Measurements from ENCODE around the gene F2RL2.

DNA sequence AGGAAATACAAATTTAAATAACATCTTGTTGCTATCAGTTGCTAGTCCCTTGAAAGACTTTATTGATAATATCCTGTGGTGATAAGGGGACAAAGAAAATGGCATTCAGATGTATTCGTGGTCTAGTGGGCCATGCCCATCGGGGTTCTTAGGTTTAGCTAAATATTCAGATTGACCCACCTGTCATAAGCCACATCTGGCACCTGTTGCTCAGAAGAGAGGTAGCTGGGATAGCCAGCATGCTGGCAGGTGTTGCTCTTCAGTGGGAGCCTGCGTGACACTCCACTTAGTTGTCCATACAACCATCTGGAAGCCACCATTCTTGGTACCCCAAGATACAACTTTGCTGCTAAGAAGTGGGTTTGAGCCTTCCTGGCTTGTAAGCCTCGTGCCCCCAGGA is 36.7 kb downstream of the F2RL2 start:
- TF ChIP-seq, protein P1, sequence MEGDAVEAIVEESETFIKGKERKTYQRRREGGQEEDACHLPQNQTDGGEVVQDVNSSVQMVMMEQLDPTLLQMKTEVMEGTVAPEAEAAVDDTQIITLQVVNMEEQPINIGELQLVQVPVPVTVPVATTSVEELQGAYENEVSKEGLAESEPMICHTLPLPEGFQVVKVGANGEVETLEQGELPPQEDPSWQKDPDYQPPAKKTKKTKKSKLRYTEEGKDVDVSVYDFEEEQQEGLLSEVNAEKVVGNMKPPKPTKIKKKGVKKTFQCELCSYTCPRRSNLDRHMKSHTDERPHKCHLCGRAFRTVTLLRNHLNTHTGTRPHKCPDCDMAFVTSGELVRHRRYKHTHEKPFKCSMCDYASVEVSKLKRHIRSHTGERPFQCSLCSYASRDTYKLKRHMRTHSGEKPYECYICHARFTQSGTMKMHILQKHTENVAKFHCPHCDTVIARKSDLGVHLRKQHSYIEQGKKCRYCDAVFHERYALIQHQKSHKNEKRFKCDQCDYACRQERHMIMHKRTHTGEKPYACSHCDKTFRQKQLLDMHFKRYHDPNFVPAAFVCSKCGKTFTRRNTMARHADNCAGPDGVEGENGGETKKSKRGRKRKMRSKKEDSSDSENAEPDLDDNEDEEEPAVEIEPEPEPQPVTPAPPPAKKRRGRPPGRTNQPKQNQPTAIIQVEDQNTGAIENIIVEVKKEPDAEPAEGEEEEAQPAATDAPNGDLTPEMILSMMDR (conservative IDR thresholded peaks at IDR 0.05; ENCODE audit: low read depth, low read length): no peak
- TF ChIP-seq EZH2phosphoT487 (IDR thresholded peaks at IDR 0.05; ENCODE audit: borderline replicate concordance, low read length): no peak
